Measurements from ENCODE around the gene SCUBE2.

The SCUBE2 gene

GRCh38 chr11:9061807-9062206, 29.6 kb downstream of the SCUBE2 start:
- H3K4me3 ChIP-seq (ENCODE audit: low read depth, low read length) = no peak overlapping the region
- no peak overlapping the region for H3K27ac ChIP-seq (ENCODE audit: extremely low read depth, low read depth, low read length)
- no peak for TF ChIP-seq KLF10 (tag by site-specific recombination; IDR thresholded peaks at IDR 0.05)
- TF ChIP-seq, protein P1, sequence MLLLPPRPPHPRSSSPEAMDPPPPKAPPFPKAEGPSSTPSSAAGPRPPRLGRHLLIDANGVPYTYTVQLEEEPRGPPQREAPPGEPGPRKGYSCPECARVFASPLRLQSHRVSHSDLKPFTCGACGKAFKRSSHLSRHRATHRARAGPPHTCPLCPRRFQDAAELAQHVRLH (tag by site-specific recombination; IDR thresholded peaks at IDR 0.05) = no peak
- TF ChIP-seq ZNF777 (tag by site-specific recombination; IDR thresholded peaks at IDR 0.05; ENCODE audit: borderline replicate concordance) = no peak
- no peak for TF ChIP-seq ZNF114 (tag by site-specific recombination; IDR thresholded peaks at IDR 0.05)
- no peak for TF ChIP-seq ZNF639 (tag by site-specific recombination; IDR thresholded peaks at IDR 0.05)
- TF ChIP-seq SP2 (tag by site-specific recombination; IDR thresholded peaks at IDR 0.05) = no peak
- TF ChIP-seq ZNF146 (tag by site-specific recombination; IDR thresholded peaks at IDR 0.05) = no peak
- TF ChIP-seq ZNF692 (tag by site-specific recombination; IDR thresholded peaks at IDR 0.05) = no peak
- TF ChIP-seq ZNF561 (tag by site-specific recombination; IDR thresholded peaks at IDR 0.05; ENCODE audit: borderline replicate concordance) = no peak
- no peak for TF ChIP-seq ZNF596 (tag by site-specific recombination; IDR thresholded peaks at IDR 0.05)
- no peak for TF ChIP-seq ZNF354C (tag by site-specific recombination; IDR thresholded peaks at IDR 0.05; ENCODE audit: borderline replicate concordance, low read depth)
- TF ChIP-seq KLF7 (tag by site-specific recombination; IDR thresholded peaks at IDR 0.05; ENCODE audit: borderline replicate concordance) = no peak
- no peaks in the 10 kb centered on the region for H3K36me3 ChIP-seq (ENCODE audit: control insufficient read depth in 2 of 2, insufficient read depth in 1 of 2, low read length in 2 of 2)
- ChIA-PET POLR2A (interaction anchor here (0.6 kb wide), 1 partner anchor 27 kb away, joined by 3 read pairs; no protein-coding TSS in a partner anchor), CTCF (interaction anchor here (0.6 to 2.7 kb wide), 7 partner anchors 9 to 76 kb away, joined by 3 to 12 read pairs (median 4); no protein-coding TSS in a partner anchor)
- H3K4me1 ChIP-seq (ENCODE audit: control insufficient read depth, insufficient read depth, low read length) = no peaks in the 10 kb centered on the region
- H3K9me3 ChIP-seq (ENCODE audit: control insufficient read depth, insufficient read depth, low read depth, low read length) = no peaks in the 10 kb centered on the region

DNA sequence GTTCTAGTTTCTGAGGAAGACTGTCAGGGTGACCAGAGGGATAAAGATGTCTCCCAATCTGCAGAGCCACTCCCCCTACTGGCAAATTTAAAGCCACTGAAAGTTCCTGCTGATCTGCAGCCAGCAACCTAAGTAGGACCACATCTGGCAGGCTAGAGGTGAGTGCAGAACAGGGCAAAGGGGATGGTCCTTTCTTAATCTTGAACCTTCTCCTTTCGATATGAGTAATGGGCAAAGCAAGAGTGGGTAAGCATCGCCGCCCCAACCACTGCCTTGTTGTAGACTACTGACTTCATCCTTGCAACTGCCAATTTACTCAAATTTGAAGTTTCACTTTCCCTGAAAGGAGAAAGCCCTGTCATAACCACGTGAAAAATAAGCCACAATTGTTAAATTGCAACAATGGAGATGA, 30.7 kb downstream of the SCUBE2 start:
- CTCF ChIA-PET = interaction anchor here (0.7 to 2.7 kb wide), 6 partner anchors 16 to 146 kb away, joined by 3 to 12 read pairs (median 4); no protein-coding TSS in a partner anchor
- no peak for TF ChIP-seq ZNF510 (tag by site-specific recombination; IDR thresholded peaks at IDR 0.05; ENCODE audit: insufficient replicate concordance)
- no peak for TF ChIP-seq ZNF664 (tag by site-specific recombination; IDR thresholded peaks at IDR 0.05)
- TF ChIP-seq ZNF561 (tag by site-specific recombination; IDR thresholded peaks at IDR 0.05; ENCODE audit: borderline replicate concordance) = no peak
- TF ChIP-seq ZNF132 (tag by site-specific recombination; IDR thresholded peaks at IDR 0.05; ENCODE audit: borderline replicate concordance) = no peak
- no peak for TF ChIP-seq ZNF112 (tag by site-specific recombination; IDR thresholded peaks at IDR 0.05)
- TF ChIP-seq ZBTB1 (tag by site-specific recombination; IDR thresholded peaks at IDR 0.05) = no peak
- no peak for TF ChIP-seq ZNF571 (tag by site-specific recombination; IDR thresholded peaks at IDR 0.05)
- H3K4me3 ChIP-seq (ENCODE audit: low read depth, low read length) = no peak overlapping the region
- H3K9me3 ChIP-seq (ENCODE audit: control insufficient read depth, insufficient read depth, low read depth, low read length) = no peaks in the 10 kb centered on the region
- no peak overlapping the region for H3K27ac ChIP-seq (ENCODE audit: extremely low read depth, low read depth, low read length)
- H3K4me1 ChIP-seq (ENCODE audit: control insufficient read depth, insufficient read depth, low read length) = no peaks in the 10 kb centered on the region
- no peaks in the 10 kb centered on the region for H3K36me3 ChIP-seq (ENCODE audit: control insufficient read depth in 2 of 2, insufficient read depth in 1 of 2, low read length in 2 of 2)
- POLR2A ChIA-PET = no interaction called here

GRCh38 chr11:9059406-9059805, 32.0 kb downstream of the SCUBE2 start:
- no peaks in the 10 kb centered on the region for H3K4me1 ChIP-seq (ENCODE audit: control insufficient read depth, insufficient read depth, low read length)
- POLR2A ChIA-PET = no interaction called here
- no peaks in the 10 kb centered on the region for H3K9me3 ChIP-seq (ENCODE audit: control insufficient read depth, insufficient read depth, low read depth, low read length)
- H3K36me3 ChIP-seq (ENCODE audit: control insufficient read depth in 2 of 2, insufficient read depth in 1 of 2, low read length in 2 of 2) = no peaks in the 10 kb centered on the region
- CTCF ChIA-PET = interaction anchor here (0.6 to 2.7 kb wide), 3 partner anchors 20 to 78 kb away, joined by 4 to 12 read pairs (median 4); no protein-coding TSS in a partner anchor
- no peak overlapping the region for H3K27ac ChIP-seq (ENCODE audit: extremely low read depth, low read depth, low read length)
- H3K4me3 ChIP-seq (ENCODE audit: low read depth, low read length) = no peak overlapping the region
- no peak for TF ChIP-seq ZFHX2 (tag by site-specific recombination; conservative IDR thresholded peaks at IDR 0.05)
- no peak for TF ChIP-seq ZBTB20 (tag by site-specific recombination; IDR thresholded peaks at IDR 0.05)
- no peak for TF ChIP-seq ZNF776 (tag by site-specific recombination; IDR thresholded peaks at IDR 0.05; ENCODE audit: borderline replicate concordance)
- no peak for TF ChIP-seq YY2 (tag by site-specific recombination; IDR thresholded peaks at IDR 0.05)
- TF ChIP-seq ZNF302 (tag by site-specific recombination; IDR thresholded peaks at IDR 0.05; ENCODE audit: low read depth) = no peak
- no peak for TF ChIP-seq ZFP3 (tag by site-specific recombination; IDR thresholded peaks at IDR 0.05; ENCODE audit: low read depth)
- TF ChIP-seq, protein P2, sequence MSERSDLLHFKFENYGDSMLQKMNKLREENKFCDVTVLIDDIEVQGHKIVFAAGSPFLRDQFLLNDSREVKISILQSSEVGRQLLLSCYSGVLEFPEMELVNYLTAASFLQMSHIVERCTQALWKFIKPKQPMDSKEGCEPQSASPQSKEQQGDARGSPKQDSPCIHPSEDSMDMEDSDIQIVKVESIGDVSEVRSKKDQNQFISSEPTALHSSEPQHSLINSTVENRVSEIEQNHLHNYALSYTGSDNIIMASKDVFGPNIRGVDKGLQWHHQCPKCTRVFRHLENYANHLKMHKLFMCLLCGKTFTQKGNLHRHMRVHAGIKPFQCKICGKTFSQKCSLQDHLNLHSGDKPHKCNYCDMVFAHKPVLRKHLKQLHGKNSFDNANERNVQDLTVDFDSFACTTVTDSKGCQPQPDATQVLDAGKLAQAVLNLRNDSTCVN (tag by site-specific recombination; optimal IDR thresholded peaks at IDR 0.05) = no peak
- TF ChIP-seq ZNF112 (tag by site-specific recombination; IDR thresholded peaks at IDR 0.05) = no peak
- TF ChIP-seq, protein P3, sequence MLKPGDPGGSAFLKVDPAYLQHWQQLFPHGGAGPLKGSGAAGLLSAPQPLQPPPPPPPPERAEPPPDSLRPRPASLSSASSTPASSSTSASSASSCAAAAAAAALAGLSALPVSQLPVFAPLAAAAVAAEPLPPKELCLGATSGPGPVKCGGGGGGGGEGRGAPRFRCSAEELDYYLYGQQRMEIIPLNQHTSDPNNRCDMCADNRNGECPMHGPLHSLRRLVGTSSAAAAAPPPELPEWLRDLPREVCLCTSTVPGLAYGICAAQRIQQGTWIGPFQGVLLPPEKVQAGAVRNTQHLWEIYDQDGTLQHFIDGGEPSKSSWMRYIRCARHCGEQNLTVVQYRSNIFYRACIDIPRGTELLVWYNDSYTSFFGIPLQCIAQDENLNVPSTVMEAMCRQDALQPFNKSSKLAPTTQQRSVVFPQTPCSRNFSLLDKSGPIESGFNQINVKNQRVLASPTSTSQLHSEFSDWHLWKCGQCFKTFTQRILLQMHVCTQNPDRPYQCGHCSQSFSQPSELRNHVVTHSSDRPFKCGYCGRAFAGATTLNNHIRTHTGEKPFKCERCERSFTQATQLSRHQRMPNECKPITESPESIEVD (tag by site-specific recombination; IDR thresholded peaks at IDR 0.05) = no peak
- TF ChIP-seq ZNF202 (tag by site-specific recombination; IDR thresholded peaks at IDR 0.05; ENCODE audit: borderline replicate concordance) = no peak
